Keratinocyte (primary cell): Measurements from ENCODE around the gene HSD11B1L.

ENCODE experiments used
- EZH2 ChIP-seq: IDR thresholded peaks from one replicate; pipeline ENCODE4 v1.6.1; 2012; ENCODE audit warnings: inconsistent platforms, mild to moderate bottlenecking, low read length, moderate library complexity
- TF ChIP-seq, protein P1 (sequence below), 3 experiments: IDR thresholded peaks in 1 of 3; conservative IDR thresholded peaks in 1 of 3; optimal IDR thresholded peaks in 1 of 3; 2 replicates in 2 of 3; 3 replicates in 1 of 3; pipeline versions ENCODE3 to v1.5.1; 2011; ENCODE audit warnings: low read length in 3 of 3, mild to moderate bottlenecking in 3 of 3, moderate library complexity in 2 of 3, control low read depth in 1 of 3, inconsistent platforms in 1 of 3; ENCODE audit not compliant: insufficient read depth in 2 of 3; ENCODE audit errors: extremely low read depth in 1 of 3

DNA sequence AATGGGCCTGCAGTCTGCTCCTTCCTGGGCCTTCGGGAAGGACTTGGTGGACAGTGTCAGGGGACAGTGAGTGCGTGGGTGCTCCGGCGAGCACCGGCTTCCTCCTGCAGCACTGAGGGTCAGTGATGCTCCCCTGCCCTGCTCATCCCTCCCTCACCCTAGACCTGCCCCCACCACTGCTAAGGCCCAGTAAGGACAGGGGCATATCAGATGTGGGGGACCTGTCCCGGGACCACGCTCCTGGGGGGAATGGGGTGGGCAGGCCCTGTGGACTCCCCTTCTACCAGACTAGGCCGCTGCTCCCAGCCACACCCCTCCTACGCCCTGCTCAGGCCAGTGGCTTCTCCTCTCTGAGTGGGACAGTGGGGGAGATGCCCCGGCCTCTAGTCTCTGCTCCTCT, 3.7 kb upstream of the HSD11B1L start:
- TF ChIP-seq, protein P1, sequence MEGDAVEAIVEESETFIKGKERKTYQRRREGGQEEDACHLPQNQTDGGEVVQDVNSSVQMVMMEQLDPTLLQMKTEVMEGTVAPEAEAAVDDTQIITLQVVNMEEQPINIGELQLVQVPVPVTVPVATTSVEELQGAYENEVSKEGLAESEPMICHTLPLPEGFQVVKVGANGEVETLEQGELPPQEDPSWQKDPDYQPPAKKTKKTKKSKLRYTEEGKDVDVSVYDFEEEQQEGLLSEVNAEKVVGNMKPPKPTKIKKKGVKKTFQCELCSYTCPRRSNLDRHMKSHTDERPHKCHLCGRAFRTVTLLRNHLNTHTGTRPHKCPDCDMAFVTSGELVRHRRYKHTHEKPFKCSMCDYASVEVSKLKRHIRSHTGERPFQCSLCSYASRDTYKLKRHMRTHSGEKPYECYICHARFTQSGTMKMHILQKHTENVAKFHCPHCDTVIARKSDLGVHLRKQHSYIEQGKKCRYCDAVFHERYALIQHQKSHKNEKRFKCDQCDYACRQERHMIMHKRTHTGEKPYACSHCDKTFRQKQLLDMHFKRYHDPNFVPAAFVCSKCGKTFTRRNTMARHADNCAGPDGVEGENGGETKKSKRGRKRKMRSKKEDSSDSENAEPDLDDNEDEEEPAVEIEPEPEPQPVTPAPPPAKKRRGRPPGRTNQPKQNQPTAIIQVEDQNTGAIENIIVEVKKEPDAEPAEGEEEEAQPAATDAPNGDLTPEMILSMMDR (optimal IDR thresholded peaks at IDR 0.05 in 1 of 3, IDR thresholded peaks at IDR 0.05 in 1 of 3, conservative IDR thresholded peaks at IDR 0.05 in 1 of 3; ENCODE audit: extremely low read depth in 1 of 3, insufficient read depth in 2 of 3, low read length in 3 of 3), result no peak
- no peak for TF ChIP-seq EZH2
